ENCODE results near the gene DISC1.

- TF ChIP-seq CTCF (IDR thresholded peaks at IDR 0.05) (no peak), POLR2A (IDR thresholded peaks at IDR 0.05) (no peak)
Observed at GRCh38 chr1:231951374-231951773, 324.8 kb downstream of the DISC1 start.
